Smooth muscle cell of the pulmonary artery (primary cell): ENCODE data around the gene SPAG16. TPM values are rescaled to one million over a fixed set of nuclear protein-coding genes. Genes with fewer than 3 reads are reported as not detected.

Source experiments
- total RNA-seq: library from RNA; depleted of rRNA; stranded (reverse); fragments of >200 nt; gene quantifications from 2 replicates; pipeline ENCODE4 v1.2.3, GENCODE V29; 2014

Gene SPAG16
- 18.5 and 27.8 TPM in 2 replicates for total RNA-seq

GRCh38 chr2:213284105-213285090 lies at the start of gene SPAG16:
Gene SPAG16 (plus strand): TSS chr2:213284464.

DNA sequence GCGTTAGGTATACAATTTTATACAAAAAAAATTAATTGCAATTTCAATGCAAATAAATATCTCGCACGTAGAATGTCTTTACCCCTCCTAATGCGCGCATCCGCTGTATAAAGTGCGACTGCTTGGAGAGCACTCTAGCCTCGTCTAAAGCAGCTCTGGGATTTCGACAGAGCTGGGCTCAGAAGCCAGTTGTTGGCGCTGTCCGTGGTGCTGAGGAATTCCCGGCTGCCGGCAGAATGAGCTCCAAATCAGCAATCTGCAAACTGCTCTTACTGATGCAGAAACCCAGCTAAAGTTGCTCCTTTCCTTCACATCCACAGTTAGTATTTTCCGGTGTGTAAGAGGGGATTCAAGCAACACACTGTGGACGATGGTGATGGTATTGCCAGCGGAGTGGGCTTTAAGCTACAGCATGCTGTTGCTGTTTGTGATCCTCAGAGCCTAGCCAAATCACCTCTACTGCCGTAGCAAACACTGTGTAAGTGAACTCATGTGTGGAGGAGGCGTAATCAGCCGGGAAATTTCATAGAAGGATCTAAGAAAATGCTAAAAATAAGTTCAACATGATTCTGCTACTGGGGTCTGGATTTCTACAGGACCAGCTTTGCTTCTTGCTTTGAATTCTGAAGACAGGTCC lies 1126.8 kb downstream of the SPAG16 start, which contains the start of gene VWC2L:
Gene VWC2L (plus strand): TSS at position 137 of the 637 bp plus-strand sequence. CDS start 3,140 bp downstream, outside the sequence.

Other genes starting within 250 kb of the SPAG16 start
- gene IKZF2, start 132.9 kb upstream of the SPAG16 start, total RNA-seq, result 5.2 and 10.0 TPM in 2 replicates